Right renal pelvis (tissue), 4 donors: ENCODE measurements around the gene TLN1. TPM values are rescaled to one million over a fixed set of nuclear protein-coding genes. Genes with fewer than 3 reads are reported as not detected.

Source experiments
- DNase-seq, 4 donors: peaks; one replicate each; pipeline ENCODE4 v3.0.0-alpha.2; 2013; ENCODE audit warnings: low read depth in 4 of 4, low spot score in 3 of 4, missing footprints in 1 of 4
- polyA plus RNA-seq, 4 donors: library from polyadenylated mRNA; unstranded; fragments of 120-200 nt; gene quantifications; one replicate each; pipeline ENCODE4 v1.2.1, GENCODE V29; 2013; ENCODE audit not compliant: insufficient read length in 4 of 4

TLN1 gene
- polyA plus RNA-seq, 4 donors: 125 to 176 (median 153) TPM

DNA sequence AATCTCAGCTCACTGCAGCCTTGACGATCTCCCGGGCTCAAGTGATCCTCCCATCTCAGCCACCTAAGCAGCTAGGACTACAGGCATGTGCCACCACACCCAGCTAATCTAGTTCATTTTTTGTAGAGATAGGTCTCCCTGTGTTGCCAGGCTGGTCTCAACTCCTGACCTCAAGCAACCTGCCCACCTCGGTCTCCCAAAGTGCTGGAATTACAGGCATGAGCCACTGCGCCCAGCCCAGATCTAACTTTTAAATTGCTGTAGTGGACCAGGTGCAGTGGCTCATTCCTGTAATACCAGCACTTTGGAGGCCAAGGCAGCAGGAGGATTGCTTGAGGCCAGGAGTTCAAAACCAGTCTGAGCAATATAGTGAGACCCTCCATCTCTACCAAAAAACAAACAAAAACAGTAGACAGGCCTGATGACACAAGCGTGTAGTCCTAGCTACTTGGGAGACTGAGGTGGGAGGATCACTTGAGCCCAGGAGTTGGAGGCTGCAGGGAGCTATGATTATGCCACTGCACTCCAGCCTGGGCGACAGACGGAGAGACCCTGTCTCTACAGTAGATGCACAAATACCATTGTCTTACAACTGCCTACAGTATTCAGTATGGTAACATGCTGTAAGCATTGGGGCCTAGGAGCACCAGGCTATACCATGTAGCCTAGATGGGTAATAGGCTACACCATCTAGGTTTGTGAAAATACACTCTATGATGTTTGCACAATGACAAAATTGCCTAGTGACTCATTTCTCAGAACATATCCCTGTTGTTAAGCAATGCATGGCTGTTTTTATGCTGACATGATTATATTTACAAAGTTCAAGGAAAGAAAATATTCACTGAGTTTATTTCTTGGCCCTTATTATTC is 79.8 kb downstream of the TLN1 start:
- no peak for DNase-seq

DNA sequence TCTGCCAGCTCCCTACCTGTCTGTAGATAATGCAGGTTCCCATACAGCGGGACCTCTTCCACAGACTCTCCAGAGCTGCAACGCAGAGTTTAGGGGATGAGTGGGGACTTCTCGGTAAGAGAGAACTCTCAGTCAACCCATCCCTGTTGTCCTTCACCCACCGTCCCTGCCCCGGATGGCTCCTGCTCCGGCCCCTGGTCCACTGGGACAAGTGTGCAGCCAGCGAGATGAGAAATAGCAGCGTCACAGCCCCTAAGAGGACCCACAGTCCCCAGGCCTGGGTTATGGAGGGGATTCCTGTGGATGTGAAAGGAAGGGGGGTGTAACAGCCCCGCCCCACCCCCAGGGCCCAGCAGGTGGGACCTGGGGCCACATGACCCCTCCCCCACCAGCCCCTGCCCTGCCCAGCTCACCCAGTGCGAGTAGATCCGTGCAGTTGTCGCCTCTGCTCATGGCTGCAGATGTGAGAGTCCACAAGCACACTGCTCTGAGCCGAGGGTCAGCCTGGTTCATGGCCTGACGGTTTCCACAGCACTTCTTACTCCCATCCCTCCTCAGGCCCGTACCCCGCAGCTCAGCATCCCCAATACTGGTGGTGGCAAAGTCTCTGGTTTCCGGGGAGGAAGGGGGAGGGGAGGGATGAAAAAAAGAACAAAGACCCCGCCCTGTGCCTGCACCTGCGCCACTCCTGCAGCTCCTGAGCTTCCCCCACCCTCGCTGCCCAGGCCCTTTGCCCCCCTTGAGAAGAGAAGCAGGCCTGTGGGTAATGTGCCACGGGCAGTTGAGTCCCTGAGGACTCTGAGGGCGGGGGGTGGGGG is 81.4 kb downstream of the TLN1 start, which contains the start of gene SIT1:
TSS of gene SIT1 (minus strand) at position 591 of the 818 bp plus-strand sequence. CDS start at position 513, 78 bp downstream.
- DNase-seq: no peak

GRCh38 chr9:35649431-35650340 is 82.3 kb downstream of the TLN1 start:
- no peak for DNase-seq

Other genes starting within 250 kb of the TLN1 start
- 10 to 100 TPM; 17.7 to 20.7 (median 19.2) TPM for gene RUSC2, start 242.1 kb downstream of the TLN1 start, polyA plus RNA-seq
- gene TESK1, start 126.9 kb downstream of the TLN1 start, polyA plus RNA-seq: 10 to 100 TPM; 34.4 to 44.0 (median 38.9) TPM
- gene CD72, start 113.8 kb downstream of the TLN1 start, polyA plus RNA-seq: 1 to 10 TPM; 2.5 to 3.3 (median 2.7) TPM
- gene SIT1, start 81.3 kb downstream of the TLN1 start, polyA plus RNA-seq: under 1 TPM; 0.28 to 0.43 (median 0.35) TPM
- gene RMRP, start 74.2 kb downstream of the TLN1 start, polyA plus RNA-seq: not detected
- 10 to 100 TPM; 13.9 to 21.9 (median 17.4) TPM for gene CCDC107, start 73.9 kb downstream of the TLN1 start, polyA plus RNA-seq
- gene ARHGEF39, start 67.0 kb downstream of the TLN1 start, polyA plus RNA-seq: 1 to 10 TPM; 8.8 to 9.9 (median 9.2) TPM
- under 1 TPM in 3 of 4 donors, not detected in 1; 0.20 to 0.61 (median 0.60) TPM for gene CA9, start 58.3 kb downstream of the TLN1 start, polyA plus RNA-seq
- 100 to 1,000 TPM; 128 to 170 (median 161) TPM for gene TPM2, start 42.3 kb downstream of the TLN1 start, polyA plus RNA-seq
- gene CREB3, start 471 bp upstream of the TLN1 start, polyA plus RNA-seq: 10 to 100 TPM; 38.2 to 47.9 (median 40.8) TPM
- gene GBA2, start 17.0 kb upstream of the TLN1 start, polyA plus RNA-seq: 100 to 1,000 TPM in 2 of 4 donors, 10 to 100 TPM in 2; 97.9 to 118 (median 103) TPM
- gene RGP1, start 17.1 kb upstream of the TLN1 start, polyA plus RNA-seq: 10 to 100 TPM; 28.2 to 30.4 (median 28.7) TPM
- 1 to 10 TPM in 1 of 4 donors, not detected in 3; 2.2 TPM for gene MSMP, start 22.1 kb upstream of the TLN1 start, polyA plus RNA-seq
- gene NPR2, start 59.4 kb upstream of the TLN1 start, polyA plus RNA-seq: 10 to 100 TPM; 24.4 to 28.1 (median 26.0) TPM
- 1 to 10 TPM; 4.7 to 6.7 (median 5.4) TPM for gene SPAG8, start 80.1 kb upstream of the TLN1 start, polyA plus RNA-seq
- 10 to 100 TPM; 53.7 to 66.4 (median 60.5) TPM for gene HINT2, start 82.8 kb upstream of the TLN1 start, polyA plus RNA-seq
- gene FAM221B, start 96.5 kb upstream of the TLN1 start, polyA plus RNA-seq: under 1 TPM in 3 of 4 donors, not detected in 1; 0.10 to 0.16 (median 0.13) TPM
- 10 to 100 TPM; 26.0 to 31.8 (median 30.0) TPM for gene TMEM8B, start 97.0 kb upstream of the TLN1 start, polyA plus RNA-seq
- gene OR13J1, start 138.2 kb upstream of the TLN1 start, polyA plus RNA-seq: under 1 TPM in 1 of 4 donors, not detected in 3; 0.04 TPM
- under 1 TPM in 3 of 4 donors, not detected in 1; 0.35 to 0.60 (median 0.43) TPM for gene HRCT1, start 174.0 kb upstream of the TLN1 start, polyA plus RNA-seq
- 1 to 10 TPM; 1.3 to 1.6 (median 1.6) TPM for gene SPAAR, start 177.3 kb upstream of the TLN1 start, polyA plus RNA-seq
- not detected for gene OR2S2, start 226.0 kb upstream of the TLN1 start, polyA plus RNA-seq